Measurements from ENCODE around the gene RERG.
"Not testable (repeated sequence)": the region's sequence is repeated elsewhere in the genome, so short reads cannot be mapped to it uniquely, and the experiment has no call there.

Gene RERG, protein sequence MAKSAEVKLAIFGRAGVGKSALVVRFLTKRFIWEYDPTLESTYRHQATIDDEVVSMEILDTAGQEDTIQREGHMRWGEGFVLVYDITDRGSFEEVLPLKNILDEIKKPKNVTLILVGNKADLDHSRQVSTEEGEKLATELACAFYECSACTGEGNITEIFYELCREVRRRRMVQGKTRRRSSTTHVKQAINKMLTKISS

DNA sequence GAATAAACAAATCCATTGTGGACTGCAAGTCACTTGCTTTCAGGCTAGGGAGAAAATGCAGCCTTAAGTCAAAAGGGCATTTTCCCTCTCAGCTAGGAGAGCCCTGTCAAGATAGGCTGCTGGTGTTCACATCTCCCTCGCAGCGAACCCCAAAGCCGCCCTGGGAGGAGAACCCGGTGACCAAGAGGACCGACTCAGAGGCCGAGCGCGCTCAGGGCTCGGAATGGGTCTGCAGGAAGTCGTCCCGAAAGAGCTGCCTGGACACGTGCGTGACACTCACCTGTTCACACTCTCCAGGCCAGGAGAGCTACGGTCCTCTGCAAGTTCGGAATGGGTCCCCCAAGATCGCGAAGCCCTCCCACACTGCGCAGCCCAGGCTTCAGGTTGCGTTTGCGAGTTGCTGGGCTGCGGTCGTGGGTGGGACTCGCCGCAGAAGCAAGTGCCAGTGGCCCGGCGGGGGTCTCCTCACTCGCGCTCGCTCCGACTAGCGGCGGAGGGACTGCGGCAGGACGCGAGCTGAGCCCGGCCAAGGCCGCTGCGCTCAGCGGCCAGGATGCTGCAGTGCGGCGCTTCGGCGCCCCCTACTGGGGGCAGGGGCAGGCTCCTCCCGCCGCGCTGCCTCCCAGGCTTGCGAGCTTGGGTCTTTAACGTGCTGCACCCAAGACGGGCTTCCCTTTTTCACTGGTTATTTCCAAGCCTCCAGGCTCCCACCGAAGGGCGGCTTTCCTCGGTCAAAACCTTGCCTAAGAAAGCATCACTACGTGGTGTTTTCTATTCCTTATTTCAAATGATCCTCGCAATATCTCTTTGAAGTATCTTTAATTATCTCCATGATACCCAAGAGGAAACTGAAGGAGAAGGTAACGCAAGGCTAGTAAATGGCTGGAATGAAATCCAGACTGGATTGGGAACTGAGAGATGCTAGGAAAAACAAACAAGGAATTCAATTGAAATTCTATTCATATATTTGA, at the start of gene RERG:
Gene RERG (minus strand): TSS at position 503 of the 971 bp plus-strand sequence. CDS start 3,928 bp downstream, outside the sequence.
- DNase-seq, result peak; percentile 82

DNA sequence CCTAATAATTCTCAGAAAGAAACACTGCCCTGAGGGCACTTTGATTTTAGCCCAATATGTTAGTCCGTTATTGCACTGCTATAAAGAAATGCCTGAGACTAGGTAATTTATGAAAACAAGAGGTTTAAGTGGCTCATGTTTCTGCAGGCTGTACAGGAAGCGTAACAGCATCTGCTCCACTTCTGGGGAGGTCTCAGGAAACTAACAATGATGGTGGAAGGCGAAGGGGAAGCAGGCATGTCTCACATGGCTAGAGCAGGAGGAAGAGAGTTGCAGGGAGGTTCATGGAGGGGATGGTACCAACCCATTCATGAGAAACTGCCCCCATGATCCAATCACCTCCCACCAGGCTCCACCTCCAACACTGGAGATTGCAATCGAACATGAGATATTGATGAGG, 49.4 kb upstream of the RERG start:
- DNase-seq, result no peak

DNA sequence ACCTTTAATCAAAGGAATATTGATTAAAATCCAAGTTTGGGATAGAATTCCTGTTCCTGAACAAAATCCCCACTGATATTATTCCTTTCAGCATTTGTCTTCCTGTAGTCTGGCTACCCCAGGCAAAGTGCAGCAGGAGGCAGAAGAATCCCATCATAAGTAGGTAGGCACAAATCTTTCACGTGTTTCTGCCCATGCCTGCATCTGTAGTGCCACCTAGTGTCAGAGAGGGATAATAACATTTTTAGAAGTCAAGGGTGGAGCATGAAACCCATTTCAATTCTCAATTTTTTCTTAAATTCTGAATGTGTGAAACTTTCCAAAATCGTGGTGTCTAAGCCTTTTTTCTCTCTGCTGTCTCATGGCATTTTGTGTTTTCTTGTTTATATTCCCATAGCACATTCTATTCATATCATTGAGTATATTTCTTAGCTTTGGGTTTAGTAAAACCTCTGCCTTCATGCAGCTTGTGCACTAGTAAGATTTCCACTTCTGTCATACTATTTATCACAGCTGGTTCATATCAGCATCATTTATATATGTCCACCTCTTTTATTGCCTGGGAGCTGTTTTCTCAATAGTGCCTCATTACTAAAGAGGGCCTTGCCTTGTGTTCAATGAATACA, 47.8 kb upstream of the RERG start:
- DNase-seq, result peak; percentile 65

DNA sequence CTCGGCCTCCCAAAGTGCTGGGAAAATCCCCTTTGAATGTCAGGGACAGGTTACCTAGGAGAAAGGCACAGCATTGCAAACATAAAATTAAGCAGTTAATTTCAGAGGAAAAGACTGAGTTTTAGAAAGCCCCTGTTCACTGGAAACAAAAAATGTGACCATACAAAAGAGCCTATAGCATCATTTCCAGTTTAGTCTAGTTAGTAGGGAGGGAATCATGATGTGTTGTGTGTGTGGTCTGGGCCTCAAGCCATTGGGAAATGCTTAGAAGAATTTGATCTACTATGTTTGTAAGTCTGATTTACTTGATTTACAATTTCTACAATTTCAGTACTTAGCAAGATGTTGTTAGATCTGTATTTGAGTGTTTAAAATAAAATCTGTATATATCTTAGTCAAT, 47.1 kb upstream of the RERG start:
- no peak for DNase-seq

DNA sequence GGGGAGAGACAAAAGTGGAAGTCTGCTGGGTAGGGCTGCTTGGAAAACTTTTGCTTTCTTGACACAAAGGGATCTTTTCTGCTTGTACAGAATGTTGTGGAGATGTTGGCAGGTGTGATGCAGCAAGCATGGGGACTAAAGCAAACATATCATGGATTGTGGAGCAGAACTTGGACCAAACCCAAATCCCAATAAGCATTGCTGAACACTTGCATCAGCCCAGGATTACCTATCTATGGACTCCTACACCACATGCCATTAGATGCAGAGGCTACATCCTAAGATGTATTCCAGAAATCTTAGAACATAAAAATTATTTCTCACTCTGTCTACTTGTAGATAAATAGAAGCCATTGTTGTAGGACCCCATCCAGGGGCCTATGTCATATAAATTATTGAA, 44.7 kb upstream of the RERG start:
- DNase-seq, result peak; percentile 5

DNA sequence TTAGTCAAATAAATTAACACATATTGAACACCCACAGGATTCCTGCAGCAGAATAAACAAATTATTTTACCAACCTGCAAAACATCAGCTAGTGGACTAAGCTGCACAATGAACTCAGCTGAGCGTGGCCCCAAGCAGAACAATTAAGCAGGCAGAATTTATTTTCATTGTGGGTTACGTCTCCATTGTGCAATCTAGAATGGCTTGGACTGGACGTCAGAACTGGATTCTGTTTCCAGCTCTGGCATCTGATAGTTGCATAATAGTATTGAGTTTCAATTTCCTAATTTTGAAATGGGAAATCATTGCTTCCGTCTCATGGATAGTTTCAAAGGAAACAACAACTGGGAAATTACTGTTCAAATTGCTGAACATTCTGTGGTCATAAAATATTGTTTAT, 35.5 kb upstream of the RERG start:
- DNase-seq, result no peak

DNA sequence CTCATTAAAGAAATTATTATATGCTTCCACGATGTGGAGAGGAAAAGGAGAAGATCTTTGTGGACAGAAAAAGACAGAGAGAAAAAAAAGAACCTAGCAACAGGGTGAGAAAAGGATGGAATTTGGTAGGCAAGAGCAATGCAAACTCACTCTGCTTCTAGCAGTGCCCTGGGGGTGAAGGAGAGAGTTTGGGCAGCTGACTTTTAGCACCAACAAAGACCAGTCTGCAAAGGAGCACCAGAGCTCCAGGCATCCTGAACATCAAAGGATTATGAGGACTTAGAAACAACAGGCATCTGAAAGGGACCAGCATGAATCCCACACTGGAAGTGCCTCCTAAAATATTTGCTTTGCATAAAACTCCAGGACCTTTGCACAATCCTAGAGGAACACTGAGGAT, 32.8 kb upstream of the RERG start:
- no peak for DNase-seq

DNA sequence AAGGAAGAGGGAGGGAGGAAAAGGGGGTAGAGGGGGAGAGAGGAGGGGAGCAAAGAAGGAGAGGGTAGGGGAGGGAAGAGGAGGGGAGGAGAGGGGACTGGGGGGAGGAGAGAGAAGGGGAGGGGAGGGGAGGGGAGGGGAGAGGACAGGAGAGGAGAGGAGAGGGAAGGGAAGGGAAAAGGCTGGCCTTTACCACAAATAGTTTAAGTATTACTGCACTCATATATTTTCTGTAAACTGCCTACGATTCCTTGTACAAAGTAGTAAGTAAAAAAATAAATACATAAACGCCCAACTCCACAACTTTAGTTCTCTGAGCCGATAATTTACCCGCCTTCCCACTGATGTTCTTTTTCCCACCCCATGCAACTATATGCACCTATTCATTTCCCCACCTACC, 23.7 kb upstream of the RERG start:
- no peak for DNase-seq

DNA sequence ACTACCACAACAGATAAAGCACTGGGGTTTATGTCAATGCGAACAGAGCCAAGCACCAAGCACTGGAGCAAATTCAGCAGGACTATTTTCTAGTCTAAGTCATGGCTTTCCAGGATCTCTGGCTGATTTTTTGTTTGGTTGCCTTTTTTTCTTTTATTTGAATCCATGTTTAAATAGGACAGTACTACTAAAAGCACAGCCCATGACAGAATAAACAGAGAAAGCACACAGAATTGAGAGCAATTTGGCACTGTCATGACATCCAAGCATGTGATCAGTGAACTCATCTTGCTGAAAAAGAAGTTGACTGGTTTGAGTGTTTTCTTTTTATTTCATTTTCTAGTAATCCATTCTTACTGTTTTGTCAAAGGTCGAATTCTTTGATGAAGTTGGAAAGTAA, 23.1 kb upstream of the RERG start:
- DNase-seq, result peak; percentile 29

DNA sequence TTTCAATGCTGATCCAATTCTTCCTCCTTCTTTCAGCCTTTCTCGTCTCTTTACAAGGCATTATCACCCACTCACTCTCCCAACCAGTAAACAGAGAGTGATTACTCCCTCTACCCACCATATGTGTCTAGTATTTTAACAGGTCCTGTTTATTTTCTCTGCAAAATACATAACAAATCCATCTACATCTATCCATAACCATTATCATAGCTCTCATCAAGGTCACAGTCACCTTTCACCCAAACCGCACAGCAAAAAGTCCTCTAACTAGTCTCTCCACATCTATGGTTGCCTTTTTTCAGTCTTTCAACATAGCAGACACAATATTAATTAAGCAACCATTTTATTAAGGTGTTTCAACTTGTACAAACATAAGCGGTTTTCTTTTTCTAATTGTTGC, 21.9 kb upstream of the RERG start:
- DNase-seq, result no peak

DNA sequence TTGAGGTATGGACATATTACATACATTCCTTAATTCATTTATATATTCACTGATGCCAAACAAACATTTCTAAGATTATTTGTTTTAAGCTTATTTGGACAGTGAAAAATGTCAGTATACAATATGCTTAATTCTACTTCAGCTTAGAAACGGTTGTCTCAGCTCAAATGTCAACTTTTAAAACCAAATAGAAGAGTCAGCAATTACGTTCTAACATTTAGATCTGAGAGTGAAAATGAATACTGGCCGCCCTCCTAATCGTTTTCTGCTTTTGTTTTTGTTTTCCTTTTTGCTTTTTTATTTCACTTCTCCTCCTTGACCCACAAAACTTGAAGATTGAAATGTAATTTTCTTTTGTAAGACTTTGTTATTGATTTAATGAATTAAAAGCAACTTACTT, 19.7 kb upstream of the RERG start:
- no peak for DNase-seq

DNA sequence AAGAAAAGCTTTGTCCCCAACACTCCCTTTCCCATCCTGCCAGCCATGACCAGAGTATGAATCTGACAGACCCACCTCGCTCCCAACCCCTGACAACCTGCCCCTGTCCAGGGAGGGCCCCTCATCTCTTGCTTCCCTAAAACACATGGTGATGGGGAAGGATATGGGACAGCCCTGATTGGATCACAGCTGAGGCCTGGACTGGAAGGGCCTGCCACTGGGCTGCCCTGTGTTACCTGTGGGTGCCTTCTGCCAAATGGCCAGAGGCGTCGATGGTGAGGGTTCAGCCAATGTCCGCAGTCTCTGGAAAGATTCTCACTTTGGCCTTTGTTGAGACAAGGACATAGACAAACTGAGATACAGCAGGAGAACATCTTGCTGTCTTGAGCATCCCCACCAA, 13.3 kb upstream of the RERG start:
- no peak for DNase-seq

DNA sequence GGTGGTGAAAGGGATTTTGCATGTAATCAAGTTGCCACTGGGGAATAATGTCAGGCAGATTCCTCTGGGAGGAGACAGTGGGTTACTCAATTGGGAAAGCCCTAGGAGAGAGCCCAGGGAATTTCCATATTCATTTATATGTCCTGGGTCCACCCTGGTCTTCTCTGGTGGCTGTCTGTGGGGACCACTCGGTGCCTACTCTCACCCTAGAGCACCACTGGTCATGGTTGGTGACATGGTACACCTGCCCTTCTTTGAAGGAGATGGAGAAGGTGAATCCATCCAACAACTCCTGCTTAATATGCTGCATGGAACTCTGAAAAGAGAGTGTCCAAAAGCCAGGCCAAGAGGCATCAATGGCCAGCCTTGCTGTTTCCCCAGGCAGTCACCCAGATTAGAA, 12.8 kb upstream of the RERG start:
- DNase-seq, result no peak

DNA sequence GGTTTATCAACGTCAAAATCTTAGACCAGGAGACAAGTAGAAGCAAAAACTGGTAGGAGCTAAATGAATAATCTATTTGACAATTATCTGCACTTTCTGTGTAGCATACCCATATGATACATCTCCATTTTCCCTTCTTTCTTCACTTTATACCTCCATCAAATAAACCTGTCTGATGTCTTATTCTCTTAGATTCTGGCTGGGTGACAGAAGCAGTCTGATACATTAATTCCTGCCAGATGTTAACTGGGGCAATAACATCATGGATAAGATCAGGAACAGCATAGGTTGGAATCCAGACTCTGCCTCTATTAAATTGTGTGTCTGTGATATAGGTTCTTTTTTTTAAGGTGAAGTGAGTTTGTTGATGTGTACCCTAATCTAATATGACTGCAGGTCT, 11.7 kb upstream of the RERG start:
- no peak for DNase-seq

DNA sequence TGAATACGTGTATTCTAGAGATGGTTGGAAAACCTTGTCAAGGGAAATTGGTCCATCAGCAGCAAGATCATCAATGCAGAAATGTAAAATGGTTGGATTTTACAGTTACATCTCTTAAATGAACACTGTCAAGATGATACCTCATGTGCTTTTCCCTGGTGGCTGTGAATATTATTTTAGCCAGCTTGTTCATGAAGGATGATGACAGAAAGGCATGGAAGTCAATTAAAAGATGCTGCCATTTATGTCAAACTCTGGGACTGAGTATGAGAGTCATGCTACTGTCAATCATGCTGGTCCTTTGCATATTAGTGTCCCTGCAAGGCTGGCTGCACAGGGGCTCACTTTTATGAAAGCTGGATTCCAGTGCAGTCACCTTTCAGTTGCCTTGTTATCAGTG, 10.3 kb upstream of the RERG start:
- DNase-seq, result no peak

DNA sequence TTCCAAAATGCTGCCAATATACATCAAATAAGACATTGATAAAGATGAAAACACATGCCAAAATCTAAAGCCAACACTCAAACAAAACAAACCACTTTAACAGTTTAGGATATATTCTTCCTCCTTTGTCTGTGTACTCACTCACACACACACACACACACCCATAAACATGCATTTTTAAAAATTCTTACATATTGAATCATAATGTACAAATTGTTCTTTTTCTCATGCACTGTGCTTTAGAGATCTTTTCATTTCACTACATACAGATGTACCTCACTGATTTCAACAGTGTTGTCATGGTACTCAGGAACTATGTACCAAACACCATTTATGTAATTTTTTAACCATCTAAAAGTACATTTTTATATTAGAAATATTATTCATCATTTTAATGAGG, 9.5 kb upstream of the RERG start:
- no peak for DNase-seq

DNA sequence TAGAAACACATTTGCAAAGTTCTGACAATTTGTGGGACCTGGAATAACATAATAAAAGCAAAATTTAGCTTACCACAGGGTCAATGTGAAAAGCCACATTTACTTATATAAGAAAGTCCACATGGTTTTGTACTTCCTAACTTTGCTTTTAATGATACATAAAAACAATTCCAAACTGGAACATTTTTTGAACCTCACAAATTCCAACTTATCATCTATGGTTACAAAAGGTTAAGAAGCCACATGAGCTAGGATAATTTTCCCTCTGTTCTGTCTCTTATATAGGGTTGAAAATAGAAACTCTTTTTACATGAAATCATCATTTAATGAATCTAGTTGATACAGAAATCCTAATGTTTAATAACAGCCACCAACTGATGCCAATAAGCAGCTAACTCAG, 8.9 kb upstream of the RERG start:
- no peak for DNase-seq

DNA sequence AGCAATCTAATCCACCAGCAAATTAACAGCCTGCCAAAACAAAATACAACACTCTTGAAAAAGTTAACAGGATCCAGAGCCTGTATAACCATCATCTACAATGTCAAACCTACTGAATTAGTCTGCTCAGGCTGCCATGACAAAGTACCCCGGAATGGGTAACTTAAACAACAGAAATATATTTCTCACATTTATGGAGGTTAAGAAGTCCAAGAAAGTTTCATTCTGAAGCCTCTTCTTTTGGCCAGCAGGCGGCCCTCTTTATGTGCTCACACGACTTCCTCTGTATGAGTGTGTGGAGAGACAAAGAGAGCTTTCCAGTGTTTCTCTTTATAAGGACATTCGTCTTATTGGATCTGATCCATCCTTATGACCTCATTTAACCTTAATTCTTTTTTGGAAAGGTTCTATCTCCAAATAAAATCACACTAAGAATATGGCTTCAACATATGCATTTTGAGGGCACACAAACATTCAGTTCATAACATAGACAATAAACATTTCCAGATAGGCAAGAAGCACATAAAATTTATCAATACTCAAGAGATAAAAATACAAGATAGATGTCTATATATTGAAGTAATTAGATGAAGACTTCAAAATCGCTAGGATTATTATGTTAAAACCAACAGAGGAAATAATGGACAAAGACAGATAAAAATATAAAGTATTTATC, 5.9 kb upstream of the RERG start:
- DNase-seq, result peak; percentile 73

DNA sequence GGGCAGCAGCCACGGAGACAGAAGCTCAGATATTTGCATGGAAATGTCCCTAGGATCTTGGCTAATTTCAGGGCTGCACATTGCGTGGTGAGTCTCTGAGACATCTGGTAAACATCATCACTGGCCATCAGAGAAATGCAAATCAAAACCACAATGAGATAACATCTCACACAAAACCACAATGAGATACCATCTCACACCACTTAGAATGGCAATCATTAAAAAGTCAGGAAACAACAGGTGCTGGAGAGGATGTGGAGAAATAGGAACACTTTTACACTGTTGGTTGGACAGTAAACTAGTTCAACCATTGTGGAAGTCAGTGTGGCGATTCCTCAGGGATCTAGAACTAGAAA, 4.6 kb upstream of the RERG start:
- not testable (repeated sequence) for DNase-seq

DNA sequence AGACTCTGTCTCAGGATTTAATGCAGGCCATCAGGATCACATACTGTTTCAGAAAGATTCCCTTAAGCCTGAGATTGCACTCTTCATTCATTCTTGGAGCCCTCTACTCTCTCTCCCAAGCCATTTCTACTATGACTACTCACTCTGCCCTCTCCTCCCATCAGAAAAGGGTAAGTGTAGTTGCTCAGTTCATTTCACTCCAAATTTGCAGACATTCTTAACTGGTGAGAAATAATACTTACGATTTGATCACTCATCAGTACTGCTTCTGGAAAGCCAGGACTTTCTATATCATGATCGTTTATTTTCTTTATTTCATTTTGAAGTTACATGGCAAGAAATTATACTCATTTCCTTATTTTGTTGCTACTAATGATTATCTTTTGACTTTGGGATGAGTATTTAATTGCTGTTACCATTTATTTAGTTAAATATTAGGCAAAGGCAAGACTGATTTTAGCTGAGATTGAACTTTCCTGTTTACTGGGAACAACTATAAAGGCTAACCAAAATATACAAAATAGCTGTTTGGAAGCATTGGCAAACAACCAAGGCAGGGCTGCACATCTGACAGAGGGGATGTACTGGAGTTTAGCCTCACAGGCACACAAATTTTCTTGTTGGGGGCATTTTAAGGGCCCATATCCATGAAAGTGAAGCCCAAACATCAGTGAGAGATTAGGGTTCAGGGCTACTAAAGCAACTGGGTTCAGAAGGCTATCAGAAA, 4.1 kb upstream of the RERG start:
- DNase-seq, result no peak

DNA sequence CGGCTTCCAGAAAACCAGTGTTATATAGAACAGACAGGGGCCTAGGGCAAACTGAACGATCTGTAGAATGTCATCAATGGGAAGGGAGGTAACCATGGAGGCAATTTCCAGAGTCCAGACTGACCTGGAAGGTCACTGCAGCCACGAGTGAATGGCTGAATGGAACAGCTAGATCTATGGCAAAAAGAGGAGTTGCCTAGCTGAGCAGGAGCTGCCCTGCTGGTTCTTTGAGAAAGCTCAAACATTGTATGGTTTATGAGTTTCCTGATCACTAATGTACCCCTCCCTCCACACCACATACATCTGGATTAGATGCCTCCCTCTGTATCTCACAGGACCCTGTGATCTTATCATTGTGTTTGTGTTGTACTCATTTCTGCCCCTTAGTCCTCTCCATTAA, 1.0 kb upstream of the RERG start:
- no peak for DNase-seq

DNA sequence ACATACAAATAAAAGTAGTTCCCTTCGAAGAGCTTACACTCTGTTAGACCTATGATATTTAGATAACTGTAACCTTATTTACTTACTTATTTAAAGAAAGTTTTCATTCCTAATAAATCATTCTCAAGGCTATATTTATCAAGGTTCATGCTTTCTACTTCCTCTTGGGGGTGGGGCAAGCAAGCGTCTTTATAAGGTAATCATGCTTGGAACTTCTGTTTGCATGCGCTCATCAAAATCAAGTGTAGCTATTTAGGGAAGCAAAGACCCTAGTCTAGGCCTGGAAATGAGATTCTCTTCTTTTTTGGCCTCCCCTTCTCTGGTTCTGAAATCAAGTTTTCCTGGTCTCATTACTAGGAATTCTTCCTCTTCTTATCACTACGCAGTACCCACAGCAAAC, 766 bp downstream of the RERG start:
- DNase-seq, result no peak

DNA sequence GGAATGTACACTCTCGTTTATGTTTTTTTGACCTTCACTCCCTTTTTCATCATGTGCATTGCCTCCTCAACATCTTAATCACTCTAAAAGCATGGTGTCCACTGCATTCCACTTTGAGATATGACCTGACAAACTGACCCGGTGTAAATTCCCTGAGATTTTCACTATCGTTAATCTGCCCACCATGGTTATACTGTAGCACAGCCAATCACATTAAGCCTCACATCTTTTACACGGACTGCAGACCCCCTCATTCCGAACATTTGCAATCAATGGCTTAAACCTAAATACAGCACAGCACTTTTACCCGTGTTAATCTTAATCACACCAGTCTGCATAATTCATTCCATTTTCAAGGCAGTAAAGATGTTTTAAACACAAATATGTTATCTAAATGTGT, 2.4 kb downstream of the RERG start:
- no peak for DNase-seq

All from OCI-M1 (cell line).